GM12878 (cell line): ENCODE results near the gene ADAMTSL4. TPM values are rescaled to one million over a fixed set of nuclear protein-coding genes. Genes with fewer than 3 reads are reported as not detected.

Source experiments
- BCL11A ChIP-seq: IDR thresholded peaks from 2 replicates; pipeline ENCODE4 v1.6.1; 2011; ENCODE audit warnings: low read depth, low read length
- DPF2 ChIP-seq: fragments of 450-650 bp; IDR thresholded peaks from 2 replicates; pipeline ENCODE4 v1.6.1; 2017; ENCODE audit warnings: mild to moderate bottlenecking
- HSF1 ChIP-seq: fragments of 150-350 bp; IDR thresholded peaks from 2 replicates; pipeline ENCODE4 v1.6.1; 2014; ENCODE audit warnings: mild to moderate bottlenecking, low read depth, low read length
- JUND ChIP-seq: IDR thresholded peaks from 2 replicates; pipeline ENCODE4 v1.6.1; 2012; ENCODE audit warnings: low read depth, mild to moderate bottlenecking, low read length, improper control_type of control experiment, moderate library complexity
- MAX ChIP-seq: IDR thresholded peaks from 2 replicates; pipeline ENCODE4 v1.6.1; 2012; ENCODE audit warnings: low read depth, low read length, improper control_type of control experiment
- MXI1 ChIP-seq: fragments of 150-350 bp; IDR thresholded peaks from 2 replicates; pipeline ENCODE4 v1.6.1; 2011; ENCODE audit warnings: low read depth, mild to moderate bottlenecking, inconsistent platforms, low read length, improper control_type of control experiment
- RAD21 ChIP-seq: IDR thresholded peaks from 2 replicates; pipeline ENCODE4 v1.6.1; 2011; ENCODE audit warnings: mild to moderate bottlenecking, low read depth, low read length, moderate library complexity; ENCODE audit not compliant: insufficient read depth
- SMC3 ChIP-seq: IDR thresholded peaks from 2 replicates; pipeline ENCODE4 v1.6.1; 2011; ENCODE audit warnings: low read length, improper control_type of control experiment, borderline replicate concordance
- ZNF384 ChIP-seq: IDR thresholded peaks from 2 replicates; pipeline ENCODE4 v1.6.1; 2012; ENCODE audit warnings: low read depth, mild to moderate bottlenecking, low read length, improper control_type of control experiment, borderline replicate concordance
- polyA plus RNA-seq, 11 experiments: library from polyadenylated mRNA; depleted of rRNA in 4 of 11; unstranded in 6 of 11; stranded (reverse) in 5 of 11; fragments of >200 nt; fragmentation: Nextera tagmentation in 4 of 11; fragmentation: Illumina TruSeq in 1 of 11; extraction: Ambion mirVana in 4 of 11; extraction: Trizol in 1 of 11; gene quantifications; 1 replicate in 1 of 11; 2 replicates in 10 of 11; pipeline versions ENCODE4 v1.2.1 to v1.2.3, GENCODE V29; 2011 to 2016; ENCODE audit warnings: inconsistent platforms in 2 of 11, missing spikeins in 2 of 11, low read depth in 1 of 11
- total RNA-seq, 4 experiments: library from RNA; depleted of rRNA in 3 of 4; stranded (reverse); fragments of >200 nt in 3 of 4; fragmentation: Illumina TruSeq in 1 of 4; extraction: Trizol in 1 of 4; gene quantifications; 2 replicates each; pipeline versions ENCODE4 v1.2.1 to v1.2.3, GENCODE V29; 2013 to 2021
- TF ChIP-seq, protein P1 (sequence below): fragments of 450-650 bp; IDR thresholded peaks from 2 replicates; pipeline ENCODE4 v1.6.1; 2016; ENCODE audit warnings: mild to moderate bottlenecking

Gene ADAMTSL4
- total and polyA plus RNA-seq, 10 of the 15 experiments (the other 5 are each of a cell fraction or from before 2014, with no cell fraction given), result 0.04 to 0.15 (median 0.05) TPM; not detected in 5

GRCh38 chr1:150560011-150560438, 10.8 kb downstream of the ADAMTSL4 start (continued):
- TF ChIP-seq DPF2 (peak; percentile 41; the same call in 1 of the 2 replicates), BCL11A (no peak), SMC3 (peak; percentile 68), MXI1 (peak; percentile 71), MAX (peak; percentile 80), ZNF384 (no peak), RAD21 (peak; percentile 60), JUND (no peak), HSF1 (no peak)
- TF ChIP-seq, protein P1, sequence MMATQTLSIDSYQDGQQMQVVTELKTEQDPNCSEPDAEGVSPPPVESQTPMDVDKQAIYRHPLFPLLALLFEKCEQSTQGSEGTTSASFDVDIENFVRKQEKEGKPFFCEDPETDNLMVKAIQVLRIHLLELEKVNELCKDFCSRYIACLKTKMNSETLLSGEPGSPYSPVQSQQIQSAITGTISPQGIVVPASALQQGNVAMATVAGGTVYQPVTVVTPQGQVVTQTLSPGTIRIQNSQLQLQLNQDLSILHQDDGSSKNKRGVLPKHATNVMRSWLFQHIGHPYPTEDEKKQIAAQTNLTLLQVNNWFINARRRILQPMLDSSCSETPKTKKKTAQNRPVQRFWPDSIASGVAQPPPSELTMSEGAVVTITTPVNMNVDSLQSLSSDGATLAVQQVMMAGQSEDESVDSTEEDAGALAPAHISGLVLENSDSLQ, result peak; percentile 75
